IMR-90 (cell line): ENCODE results near the gene AGBL2. TPM values are rescaled to one million over a fixed set of nuclear protein-coding genes. Genes with fewer than 3 reads are reported as not detected.
"Not testable (repeated sequence)": the region's sequence is repeated elsewhere in the genome, so short reads cannot be mapped to it uniquely, and the experiment has no call there.

ENCODE experiments used
- ATAC-seq: fragments of 200-7000 bp; cut with Tn5 transposase; 2 replicates; pipeline ENCODE4 v1.9.1; 2020; ENCODE audit warnings: low read depth, mild to moderate bottlenecking, moderate library complexity
- BruUV-seq: library from RNA; stranded (reverse); fragments of 400-500 nt; replicated peaks from 2 replicates; lab custom pipeline; 2021; lab: Mats Ljungman, UMichigan
- CTCF ChIA-PET: fragments of 300-600 bp; formaldehyde crosslinking; extraction: SDS; loops from one replicate; lab custom pipeline; 2021; ENCODE audit warnings: antibody characterized with exemption; lab: Yijun Ruan, JAX
- POLR2A ChIA-PET: fragments of 300-600 bp; sonication (Branson Sonifier 250); formaldehyde crosslinking; loops from one replicate; lab custom pipeline; 2022; ENCODE audit warnings: antibody characterized with exemption; ENCODE audit not compliant: unreplicated experiment; lab: Charles Lee
- DNase-seq: peaks from one replicate; pipeline ENCODE4 v3.0.0; 2013
- H2AFZ ChIP-seq: replicated peaks from 2 replicates; pipeline ENCODE3; 2013; ENCODE audit warnings: low read length, mild to moderate bottlenecking; ENCODE audit not compliant: poor library complexity
- H2AK5ac ChIP-seq: 2 replicates; pipeline ENCODE4 v1.6.1; 2013; ENCODE audit warnings: low read depth, low read length, inconsistent platforms
- H2AK9ac ChIP-seq: replicated peaks from 2 replicates; pipeline ENCODE3; 2013; ENCODE audit warnings: mild to moderate bottlenecking, low read depth, low read length, moderate library complexity; ENCODE audit not compliant: poor library complexity
- H2BK120ac ChIP-seq: 2 replicates; pipeline ENCODE4 v1.6.1; 2013; ENCODE audit warnings: low read depth, low read length, inconsistent platforms
- H2BK15ac ChIP-seq: 3 replicates; pipeline ENCODE4 v1.6.1; 2013; ENCODE audit warnings: low read depth, low read length, inconsistent platforms
- H2BK20ac ChIP-seq: 2 replicates; pipeline ENCODE4 v1.6.1; 2013; ENCODE audit warnings: low read depth, mild to moderate bottlenecking, inconsistent platforms, low read length, moderate library complexity
- H2BK5ac ChIP-seq: 2 replicates; pipeline ENCODE4 v1.6.1; 2013; ENCODE audit warnings: mild to moderate bottlenecking, low read depth, low read length, inconsistent platforms; ENCODE audit not compliant: poor library complexity, severe bottlenecking
- H3K14ac ChIP-seq: replicated peaks from 2 replicates; pipeline ENCODE4 v1.6.1; 2013; ENCODE audit warnings: low read depth, low read length, inconsistent platforms
- H3K18ac ChIP-seq: 2 replicates; pipeline ENCODE4 v1.6.1; 2013; ENCODE audit warnings: low read depth, low read length, control low read depth
- H3K23ac ChIP-seq: 2 replicates; pipeline ENCODE4 v1.6.1; 2013; ENCODE audit warnings: low read depth, low read length, inconsistent platforms
- H3K27ac ChIP-seq: 2 replicates; pipeline ENCODE4 v1.5.1; 2013; ENCODE audit warnings: mild to moderate bottlenecking, control low read depth, low read length; ENCODE audit not compliant: insufficient read depth
- H3K27me3 ChIP-seq: 2 replicates; pipeline ENCODE4 v1.6.1; 2013; ENCODE audit warnings: low read length; ENCODE audit not compliant: control insufficient read depth, insufficient read depth
- H3K36me3 ChIP-seq: 2 replicates; pipeline ENCODE4 v1.6.1; 2013; ENCODE audit warnings: low read length, mixed read lengths; ENCODE audit not compliant: control insufficient read depth, insufficient read depth
- H3K4ac ChIP-seq: 2 replicates; pipeline ENCODE4 v1.6.1; 2013; ENCODE audit warnings: low read depth, low read length, inconsistent platforms
- H3K4me1 ChIP-seq: 2 replicates; pipeline ENCODE4 v1.6.1; 2013; ENCODE audit warnings: low read length, mixed read lengths; ENCODE audit not compliant: control insufficient read depth, insufficient read depth
- H3K4me2 ChIP-seq: 2 replicates; pipeline ENCODE4 v1.6.1; 2013; ENCODE audit warnings: low read depth, mild to moderate bottlenecking, control low read depth, low read length, moderate library complexity
- H3K4me3 ChIP-seq: 2 replicates; pipeline ENCODE4 v1.5.1; 2013; ENCODE audit warnings: low read depth, mild to moderate bottlenecking, control low read depth, low read length, moderate library complexity; ENCODE audit not compliant: insufficient read depth
- H3K56ac ChIP-seq: 2 replicates; pipeline ENCODE4 v1.6.1; 2013; ENCODE audit warnings: low read length, inconsistent platforms; ENCODE audit not compliant: insufficient read depth; ENCODE audit errors: extremely low read depth
- H3K79me1 ChIP-seq, 2 experiments: 2 replicates each; pipeline ENCODE4 v1.6.1; 2013; ENCODE audit warnings: low read length in 2 of 2, inconsistent platforms in 1 of 2, low read depth in 1 of 2
- H3K9ac ChIP-seq: 2 replicates; pipeline ENCODE4 v1.6.1; 2013; ENCODE audit warnings: low read depth, low read length, control low read depth
- H3K9me1 ChIP-seq: 2 replicates; pipeline ENCODE4 v1.6.1; 2013; ENCODE audit warnings: low read length, inconsistent platforms; ENCODE audit not compliant: insufficient read depth
- H3K9me3 ChIP-seq: 2 replicates; pipeline ENCODE4 v1.6.1; 2013; ENCODE audit warnings: low read length; ENCODE audit not compliant: control insufficient read depth, insufficient read depth
- H4K20me1 ChIP-seq: 2 replicates; pipeline ENCODE4 v1.6.1; 2013; ENCODE audit warnings: low read length, inconsistent platforms; ENCODE audit not compliant: insufficient read depth
- H4K5ac ChIP-seq: 2 replicates; pipeline ENCODE4 v1.6.1; 2013; ENCODE audit warnings: mild to moderate bottlenecking, low read depth, low read length, control low read depth
- H4K8ac ChIP-seq, 2 experiments: 2 replicates each; pipeline ENCODE4 v1.6.1; 2013; ENCODE audit warnings: low read depth in 2 of 2, low read length in 2 of 2, control low read depth in 1 of 2, inconsistent platforms in 1 of 2
- H4K91ac ChIP-seq: 2 replicates; pipeline ENCODE4 v1.6.1; 2013; ENCODE audit warnings: low read depth, low read length, inconsistent platforms; ENCODE audit not compliant: insufficient read depth
- WGBS, 2 experiments: methylation state at CpG; one replicate each; pipeline versions ENCODE4 v1.1.5 to v1.1.7; 2013; ENCODE audit warnings: missing lambda C conversion rate in 2 of 2; ENCODE audit not compliant: insufficient read length in 1 of 2; ENCODE audit errors: extremely low coverage in 2 of 2; 5-methylcytosine and 5-hydroxymethylcytosine counted together
- dilution Hi-C: fragments of 300-500 bp; cut with HindIII; formaldehyde crosslinking; loops from one replicate; pipeline ENCODE4 v1.14.3; 2018; ENCODE audit warnings: low sequenced_read_pairs; ENCODE audit not compliant: unreplicated experiment
- in situ Hi-C: fragments of 300-500 bp; cut with MboI; formaldehyde crosslinking; loops from 3 replicates; pipeline ENCODE4 v1.14.3; 2019; ENCODE audit warnings: low sequenced_read_pairs, inconsistent platforms, mixed read lengths
- intact Hi-C: fragments of 100-400 bp; cut with micrococcal nuclease; formaldehyde crosslinking; loops from 2 replicates; pipeline ENCODE4 v1.10.0; 2022
- polyA plus RNA-seq, 3 experiments: library from polyadenylated mRNA; depleted of rRNA; stranded (reverse); fragments of >200 nt; gene quantifications; 2 replicates each; pipeline ENCODE4 v1.2.3, GENCODE V29; 2012; ENCODE audit warnings: low replicate concordance in 1 of 3
- total RNA-seq: library from RNA; depleted of rRNA; stranded (reverse); fragments of >200 nt; gene quantifications from 2 replicates; pipeline ENCODE4 v1.2.3, GENCODE V29; 2012

AGBL2 gene
- total and polyA plus RNA-seq, 2 of the 4 experiments (the other 2 are of a cell fraction): 0.36 to 1.2 TPM

- H3K9me1 ChIP-seq, H2AFZ ChIP-seq, H4K20me1 ChIP-seq, H3K79me1 ChIP-seq, ATAC-seq, H3K27ac ChIP-seq, H2AK9ac ChIP-seq, H3K56ac ChIP-seq, H4K91ac ChIP-seq, H3K9ac ChIP-seq, H3K4ac ChIP-seq, H3K27me3 ChIP-seq, H3K36me3 ChIP-seq, H2AK5ac ChIP-seq, H2BK15ac ChIP-seq, CTCF ChIA-PET, H4K8ac ChIP-seq, H4K5ac ChIP-seq, in situ Hi-C loops, intact Hi-C loops, H3K18ac ChIP-seq, H3K9me3 ChIP-seq, H3K4me2 ChIP-seq, H2BK120ac ChIP-seq, H3K4me1 ChIP-seq, H3K4me3 ChIP-seq, H2BK5ac ChIP-seq, H3K23ac ChIP-seq, DNase-seq, POLR2A ChIA-PET, H3K14ac ChIP-seq, BruUV-seq, H2BK20ac ChIP-seq, dilution Hi-C loops: not testable (repeated sequence)
- no CpG with 5 or more reads among the region's 3 CpGs for WGBS, 2 experiments
Measured at GRCh38 chr11:47686704-47687103, 28.5 kb downstream of the AGBL2 start.
